GM20000 (cell line): ENCODE measurements around the gene GPR132.

Experiments used
- DNase-seq: peaks from one replicate; pipeline ENCODE4 v3.0.0; 2012; ENCODE audit warnings: low spot score
- TF ChIP-seq, protein P1 (sequence below): IDR thresholded peaks from 2 replicates; pipeline ENCODE4 v1.5.1; 2012; ENCODE audit warnings: mild to moderate bottlenecking, control low read depth; ENCODE audit errors: extremely low read depth, missing control alignments

The GPR132 gene

DNA sequence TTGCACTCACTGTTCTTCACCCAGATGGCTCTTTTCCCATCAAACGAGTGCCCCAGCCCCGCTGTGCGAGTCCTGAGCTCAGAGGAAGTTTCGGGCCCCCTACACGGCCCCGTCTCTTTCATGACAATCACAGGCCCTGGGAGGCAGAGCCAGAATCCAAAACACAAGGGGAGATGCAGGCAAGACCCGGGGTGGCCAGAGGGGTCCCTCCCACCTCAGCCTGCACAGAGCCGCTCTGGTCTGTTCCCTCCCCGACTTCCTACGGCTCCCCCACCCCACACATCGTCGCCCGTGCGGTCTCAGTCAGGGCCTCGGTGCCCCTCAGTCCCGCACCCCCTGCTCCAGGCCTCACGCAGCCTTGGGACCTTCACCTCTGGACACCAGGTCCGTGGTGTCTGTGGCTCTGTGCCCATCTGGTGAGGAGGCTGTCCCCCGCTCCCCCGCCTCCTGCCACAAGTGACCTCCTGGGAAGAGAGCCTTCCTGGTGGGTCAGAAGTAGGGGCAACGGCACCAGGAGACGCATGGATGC lies 8.9 kb downstream of the GPR132 start:
- no peak for DNase-seq

DNA sequence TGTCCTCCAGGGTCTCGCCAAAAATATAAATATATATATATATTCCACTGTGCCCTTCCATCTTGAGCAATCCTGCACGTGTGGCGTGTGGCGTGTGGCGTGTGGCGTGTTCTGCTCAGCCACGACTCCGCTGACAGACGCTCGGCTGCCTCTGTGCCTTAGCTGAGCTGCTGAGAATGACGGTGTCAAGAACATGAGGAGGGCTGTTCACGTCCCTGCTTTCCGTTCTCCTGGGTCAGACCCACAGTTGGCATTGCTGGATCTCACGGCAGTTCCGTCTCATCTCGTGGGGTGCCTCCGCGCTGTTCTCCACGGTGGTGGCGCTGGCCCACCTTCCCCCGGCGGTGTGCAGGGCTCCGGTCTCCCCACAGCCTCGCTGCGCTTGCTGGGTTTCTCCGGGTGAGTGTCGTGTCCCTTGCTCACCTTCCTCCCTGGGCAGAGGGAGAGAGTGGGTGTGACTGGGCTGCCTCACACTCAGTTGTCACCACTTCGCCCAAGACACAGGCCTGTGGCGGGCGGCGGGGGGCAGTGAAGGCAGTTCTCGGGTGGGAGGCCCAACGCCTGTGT lies 9.4 kb downstream of the GPR132 start:
- TF ChIP-seq, protein P1, sequence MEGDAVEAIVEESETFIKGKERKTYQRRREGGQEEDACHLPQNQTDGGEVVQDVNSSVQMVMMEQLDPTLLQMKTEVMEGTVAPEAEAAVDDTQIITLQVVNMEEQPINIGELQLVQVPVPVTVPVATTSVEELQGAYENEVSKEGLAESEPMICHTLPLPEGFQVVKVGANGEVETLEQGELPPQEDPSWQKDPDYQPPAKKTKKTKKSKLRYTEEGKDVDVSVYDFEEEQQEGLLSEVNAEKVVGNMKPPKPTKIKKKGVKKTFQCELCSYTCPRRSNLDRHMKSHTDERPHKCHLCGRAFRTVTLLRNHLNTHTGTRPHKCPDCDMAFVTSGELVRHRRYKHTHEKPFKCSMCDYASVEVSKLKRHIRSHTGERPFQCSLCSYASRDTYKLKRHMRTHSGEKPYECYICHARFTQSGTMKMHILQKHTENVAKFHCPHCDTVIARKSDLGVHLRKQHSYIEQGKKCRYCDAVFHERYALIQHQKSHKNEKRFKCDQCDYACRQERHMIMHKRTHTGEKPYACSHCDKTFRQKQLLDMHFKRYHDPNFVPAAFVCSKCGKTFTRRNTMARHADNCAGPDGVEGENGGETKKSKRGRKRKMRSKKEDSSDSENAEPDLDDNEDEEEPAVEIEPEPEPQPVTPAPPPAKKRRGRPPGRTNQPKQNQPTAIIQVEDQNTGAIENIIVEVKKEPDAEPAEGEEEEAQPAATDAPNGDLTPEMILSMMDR: no peak
- DNase-seq: no peak

More for the DNA sequence above, 8.9 kb downstream of the GPR132 start:
- TF ChIP-seq, protein P1: no peak

DNA sequence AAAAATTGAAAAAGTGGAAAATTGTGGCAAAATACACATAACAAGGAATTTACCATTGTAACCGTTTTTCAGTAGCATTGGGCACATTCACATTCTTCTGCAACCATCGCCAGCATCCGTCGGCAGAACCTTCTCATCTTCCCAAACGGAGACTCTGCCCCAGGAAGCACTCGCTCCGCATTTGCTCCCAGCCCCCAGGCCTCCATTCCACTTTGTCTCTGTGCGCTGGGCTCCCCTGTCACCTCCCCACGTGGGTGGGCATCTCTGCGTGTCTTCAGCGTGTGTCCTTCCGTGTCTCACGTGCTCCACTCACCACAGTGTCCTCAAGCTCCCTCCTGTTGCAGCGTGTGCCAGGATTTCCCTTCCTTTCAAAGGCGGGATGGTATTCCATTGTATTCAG lies 9.9 kb downstream of the GPR132 start:
- no peak for DNase-seq
- TF ChIP-seq, protein P1: no peak

DNA sequence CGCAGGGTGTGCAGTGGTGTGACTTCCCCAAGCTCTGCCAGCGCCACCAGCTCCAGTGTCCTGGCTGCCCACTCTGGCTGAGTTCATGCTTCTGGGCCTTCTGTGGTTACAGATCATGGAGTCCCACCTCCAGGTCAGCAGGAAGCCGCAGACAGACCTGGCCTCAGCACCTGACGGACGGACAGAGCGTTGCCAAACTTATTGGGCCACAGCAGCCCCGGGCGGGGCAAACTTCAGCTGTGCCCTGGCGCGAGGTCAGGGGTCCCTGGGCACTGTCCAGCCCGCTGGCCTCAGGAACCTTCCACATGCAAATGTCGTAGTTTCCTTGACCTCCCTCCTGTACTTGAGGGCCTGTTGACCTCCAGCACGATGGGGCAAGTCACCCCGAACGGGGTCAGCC lies 11.2 kb downstream of the GPR132 start:
- TF ChIP-seq, protein P1: no peak

DNA sequence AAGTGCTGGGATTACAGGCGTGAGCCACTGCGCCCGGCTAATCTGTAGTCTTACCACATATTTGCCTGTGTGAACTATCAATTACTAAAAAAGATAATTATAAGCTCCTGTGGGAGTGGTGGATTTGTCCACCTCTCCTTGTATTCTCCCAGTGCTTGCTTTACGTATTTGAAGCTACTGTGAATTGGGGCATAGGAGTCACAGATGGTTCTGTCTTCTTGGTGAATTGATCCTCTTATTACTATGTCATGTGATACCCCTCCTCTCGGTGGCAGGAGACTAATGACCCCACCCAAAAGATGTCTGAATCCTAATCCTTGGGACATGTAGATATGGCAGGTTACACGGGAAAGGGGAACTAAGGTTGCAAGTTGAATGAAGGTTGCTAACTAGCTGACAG lies 11.8 kb downstream of the GPR132 start:
- DNase-seq: no peak
- TF ChIP-seq, protein P1: no peak

More for the DNA sequence above, 11.2 kb downstream of the GPR132 start:
- DNase-seq: no peak

DNA sequence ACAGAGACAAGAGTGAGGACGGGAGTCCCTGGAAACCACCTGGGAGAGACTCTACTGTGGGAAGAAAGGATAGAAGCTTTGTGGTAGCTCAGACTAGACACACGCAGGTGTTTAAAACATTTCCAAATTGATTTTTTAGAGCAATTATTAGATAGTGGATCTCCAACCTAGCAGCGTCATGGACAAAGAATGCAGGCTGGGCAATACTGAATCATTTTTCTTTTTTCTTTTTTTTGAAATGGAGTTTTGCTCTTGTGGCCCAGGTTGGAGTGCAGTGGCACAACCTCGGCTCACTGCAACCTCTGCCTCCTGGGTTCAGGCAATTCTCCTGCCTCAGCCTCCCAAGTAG lies 13.1 kb downstream of the GPR132 start:
- TF ChIP-seq, protein P1: no peak
- DNase-seq: no peak

DNA sequence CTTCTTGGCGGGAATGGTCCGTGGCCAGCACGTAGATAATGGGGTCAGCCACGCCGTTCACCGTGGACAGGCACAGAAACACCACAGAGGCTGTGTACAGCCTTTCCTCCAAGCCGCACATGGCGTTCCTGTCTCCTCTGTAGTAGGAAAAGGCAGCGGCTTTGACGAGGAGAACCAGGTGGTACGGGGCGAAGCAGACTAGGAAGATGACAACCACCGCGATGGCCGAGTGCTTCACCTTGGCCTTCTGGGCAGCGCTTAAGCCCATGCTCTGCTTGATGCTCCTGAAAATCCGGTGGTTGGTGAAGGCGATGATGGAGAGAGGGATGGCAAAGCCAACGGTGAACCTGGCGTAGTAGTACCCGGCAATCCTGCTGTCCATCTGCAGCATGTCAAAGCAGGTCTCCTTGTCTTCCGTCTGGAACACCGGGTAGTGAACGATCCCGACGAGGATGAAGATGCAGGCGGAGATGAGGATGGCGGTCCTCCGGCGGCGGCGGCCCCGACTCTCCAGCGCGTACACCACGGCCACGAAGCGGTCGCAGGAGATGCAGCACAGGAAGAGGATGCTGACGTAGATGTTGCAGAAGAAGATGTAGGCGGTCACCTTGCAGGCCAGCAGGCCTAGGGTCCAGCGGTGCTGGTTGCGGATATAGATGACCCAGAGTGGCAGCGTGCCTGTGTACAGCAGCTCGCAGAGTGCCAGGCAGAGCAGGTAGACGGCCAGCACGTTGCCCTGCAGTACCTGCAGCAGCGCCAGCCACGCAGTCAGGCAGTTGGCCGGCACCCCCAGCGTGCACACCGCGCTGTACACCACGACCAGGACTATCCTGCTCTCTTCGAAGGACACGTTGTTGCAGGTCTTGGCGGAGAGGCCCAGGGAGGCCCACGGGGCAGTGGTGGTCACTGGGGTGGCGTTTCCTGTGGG lies 13.8 kb downstream of the GPR132 start:
- TF ChIP-seq, protein P1: no peak
- no peak for DNase-seq
